Activated naive CD4-positive, alpha-beta T cell treated with anti-CD3 and anti-CD28 coated beads, Interleukin-2, amount 50 U/mL, for 72 hours (primary cell): ENCODE measurements around the gene IRF4. TPM values are rescaled to one million over a fixed set of nuclear protein-coding genes. Genes with fewer than 3 reads are reported as not detected.
"Not testable (repeated sequence)": the region's sequence is repeated elsewhere in the genome, so short reads cannot be mapped to it uniquely, and the experiment has no call there.

Experiments
- ATAC-seq, 2 donors: fragments of 150-1000 bp; cut with Tn5 transposase; 2 replicates each; pipeline ENCODE4 v1.10.0; 2021; ENCODE audit warnings: mild to moderate bottlenecking in 2 of 2, moderate library complexity in 2 of 2
- DNase-seq, 2 donors: peaks; one replicate each; pipeline ENCODE4 v3.0.0; 2021 to 2022; ENCODE audit warnings: low spot score in 2 of 2
- H3K27ac Mint-ChIP-seq, 2 donors: one replicate each; pipeline ENCODE4 v1.8.0; 2022; ENCODE audit warnings: mild to moderate bottlenecking in 2 of 2, mixed read lengths in 2 of 2
- H3K36me3 Mint-ChIP-seq, 2 donors: one replicate each; pipeline ENCODE4 v1.8.0; 2022; ENCODE audit warnings: mixed read lengths in 2 of 2
- H3K9me3 Mint-ChIP-seq, 2 donors: one replicate each; pipeline ENCODE4 v1.8.0; 2022; ENCODE audit warnings: mixed read lengths in 2 of 2
- total RNA-seq, 2 donors: library from RNA; stranded (reverse); gene quantifications; one replicate each; pipeline ENCODE4 v1.2.3, GENCODE V29; 2022

The IRF4 gene
- total RNA-seq, 2 donors from 2014 or later = 334 to 809 TPM

- peaks cover 0 to 11% of the 10 kb centered on the region in 2 donors for H3K9me3 Mint-ChIP-seq
- H3K27ac Mint-ChIP-seq = peak overlapping the region; percentile 84
- no peak for ATAC-seq
- DNase-seq = no peak
- peaks cover 38 to 70% of the 10 kb centered on the region in 2 donors for H3K36me3 Mint-ChIP-seq
Observed at GRCh38 chr6:410555-411395, 19.2 kb downstream of the IRF4 start.

GRCh38 chr6:411402-412145 lies 20.0 kb downstream of the IRF4 start:
- peaks cover 0 to 15% of the 10 kb centered on the region in 2 donors for H3K9me3 Mint-ChIP-seq
- peak overlapping the region; percentile 80 to 84 for H3K27ac Mint-ChIP-seq
- no peak for DNase-seq
- peak; percentile 9 to 23 for ATAC-seq
- peaks cover 38 to 70% of the 10 kb centered on the region in 2 donors for H3K36me3 Mint-ChIP-seq

DNA sequence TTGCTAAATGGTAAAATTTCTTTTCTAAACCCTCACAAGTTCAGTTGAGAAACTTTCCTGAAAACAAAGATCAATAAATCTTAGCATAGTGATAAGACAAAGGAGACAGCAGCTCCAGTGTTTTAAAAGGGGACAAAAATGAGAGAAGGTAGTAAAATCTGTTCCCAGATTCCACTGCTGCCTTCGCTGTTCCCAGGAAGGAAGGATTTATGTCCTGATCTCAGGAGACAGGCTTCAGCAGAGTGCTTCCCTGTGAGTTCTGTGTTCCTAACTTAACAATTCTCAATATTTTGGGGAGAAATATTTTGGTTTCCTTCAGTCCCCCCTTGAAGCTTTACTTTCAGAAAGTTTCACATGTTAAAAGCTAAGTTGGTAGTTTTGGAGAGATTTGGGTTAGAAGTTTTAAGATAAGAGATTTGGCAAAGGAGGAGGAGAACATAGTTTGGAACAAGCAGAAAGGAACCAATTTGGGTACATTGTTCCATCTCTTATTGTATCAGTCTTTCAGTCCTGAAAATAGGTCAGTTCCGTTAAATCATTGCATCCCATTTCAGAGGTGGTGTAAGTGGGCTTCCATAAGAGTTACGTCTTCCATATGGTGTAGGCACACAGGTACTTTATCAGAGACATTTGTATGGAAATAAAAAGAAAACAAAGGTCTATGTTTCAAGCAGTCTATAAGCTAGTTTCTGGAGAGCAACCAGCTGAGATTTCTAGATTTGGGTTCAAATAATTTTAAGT lies 20.8 kb downstream of the IRF4 start:
- peaks cover 0 to 18% of the 10 kb centered on the region in 2 donors for H3K9me3 Mint-ChIP-seq
- peaks cover 33 to 66% of the 10 kb centered on the region in 2 donors for H3K36me3 Mint-ChIP-seq
- DNase-seq (no peak), ATAC-seq (peak in 1 of 2 donors; percentile 7)
- H3K27ac Mint-ChIP-seq = peak overlapping the region; percentile 80 to 84

DNA sequence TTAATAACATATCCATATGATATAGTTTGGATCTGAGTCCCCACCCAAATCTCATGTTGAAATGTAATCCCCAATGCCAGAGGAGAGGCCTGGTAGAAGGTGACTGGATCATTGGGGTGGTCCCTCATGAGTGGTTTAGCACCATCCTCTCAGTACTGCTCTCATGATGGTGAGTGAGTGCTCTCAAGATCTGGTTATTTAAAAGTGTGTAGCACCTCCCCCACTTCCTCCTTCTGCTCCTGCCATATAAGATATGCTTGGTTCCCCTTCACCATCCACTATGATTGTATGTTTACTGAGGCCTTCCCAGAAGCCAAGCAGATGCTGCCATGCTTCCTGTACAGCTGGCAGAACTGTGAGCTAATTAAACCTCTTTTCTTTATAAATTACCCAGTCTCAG lies 22.9 kb downstream of the IRF4 start:
- peak; percentile 31 to 50 for ATAC-seq
- DNase-seq = no peak
- peaks cover 18 to 47% of the 10 kb centered on the region in 2 donors for H3K36me3 Mint-ChIP-seq

GRCh38 chr6:415087-415486 lies 23.5 kb downstream of the IRF4 start:
- H3K27ac Mint-ChIP-seq = no peak overlapping the region
- peaks cover 14 to 42% of the 10 kb centered on the region in 2 donors for H3K36me3 Mint-ChIP-seq
- H3K9me3 Mint-ChIP-seq = peaks cover 0 to 26% of the 10 kb centered on the region in 2 donors
- ATAC-seq (no peak), DNase-seq (no peak)

More for the DNA sequence above, 22.9 kb downstream of the IRF4 start:
- Mint-ChIP-seq H3K27ac (peak overlapping the region in 1 of 2 donors; percentile 66), H3K9me3 (peaks cover 0 to 21% of the 10 kb centered on the region in 2 donors)

- H3K9me3 Mint-ChIP-seq = peaks cover 0 to 17% of the 10 kb centered on the region in 2 donors
- no peak overlapping the region for H3K27ac Mint-ChIP-seq
- ATAC-seq (no peak), DNase-seq (no peak)
- H3K36me3 Mint-ChIP-seq = peaks cover under 1 to 23% of the 10 kb centered on the region in 2 donors
Observed at GRCh38 chr6:421211-421610, 29.7 kb downstream of the IRF4 start.

DNA sequence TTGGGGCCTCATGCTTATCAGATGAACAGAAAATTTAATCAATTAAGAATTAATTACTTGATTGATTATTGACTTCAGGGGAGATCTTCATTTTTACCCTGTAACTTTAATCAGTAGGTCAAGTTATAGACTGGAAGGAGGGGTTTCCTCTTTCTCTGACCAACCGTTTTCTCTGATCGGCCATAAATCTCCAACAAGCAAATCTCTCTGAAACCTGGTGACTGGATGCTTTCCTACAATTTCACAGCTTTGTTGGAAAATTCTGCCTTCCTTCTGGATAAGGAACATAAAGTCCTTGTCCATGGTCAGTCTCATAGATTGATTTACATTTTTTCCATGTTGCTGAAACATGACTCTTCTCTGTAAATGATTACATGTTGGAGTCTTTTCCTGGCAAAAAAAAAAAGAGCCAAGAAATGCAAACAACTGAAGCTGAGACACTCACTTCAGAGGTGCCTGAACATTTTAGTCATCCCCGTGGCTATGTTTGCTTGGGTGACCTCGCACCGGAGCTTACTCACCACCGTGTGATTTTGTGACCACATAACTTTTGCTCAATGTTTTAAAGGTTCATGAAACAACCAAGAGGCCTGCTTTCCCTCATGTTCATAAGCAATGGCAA lies 31.0 kb downstream of the IRF4 start:
- DNase-seq (peak; percentile 66 to 71), ATAC-seq (peak; percentile 95 to 100)
- H3K9me3 Mint-ChIP-seq = peaks cover 0 to 12% of the 10 kb centered on the region in 2 donors
- H3K36me3 Mint-ChIP-seq = peaks cover 0 to 15% of the 10 kb centered on the region in 2 donors
- peak overlapping the region; percentile 81 to 91 for H3K27ac Mint-ChIP-seq

DNA sequence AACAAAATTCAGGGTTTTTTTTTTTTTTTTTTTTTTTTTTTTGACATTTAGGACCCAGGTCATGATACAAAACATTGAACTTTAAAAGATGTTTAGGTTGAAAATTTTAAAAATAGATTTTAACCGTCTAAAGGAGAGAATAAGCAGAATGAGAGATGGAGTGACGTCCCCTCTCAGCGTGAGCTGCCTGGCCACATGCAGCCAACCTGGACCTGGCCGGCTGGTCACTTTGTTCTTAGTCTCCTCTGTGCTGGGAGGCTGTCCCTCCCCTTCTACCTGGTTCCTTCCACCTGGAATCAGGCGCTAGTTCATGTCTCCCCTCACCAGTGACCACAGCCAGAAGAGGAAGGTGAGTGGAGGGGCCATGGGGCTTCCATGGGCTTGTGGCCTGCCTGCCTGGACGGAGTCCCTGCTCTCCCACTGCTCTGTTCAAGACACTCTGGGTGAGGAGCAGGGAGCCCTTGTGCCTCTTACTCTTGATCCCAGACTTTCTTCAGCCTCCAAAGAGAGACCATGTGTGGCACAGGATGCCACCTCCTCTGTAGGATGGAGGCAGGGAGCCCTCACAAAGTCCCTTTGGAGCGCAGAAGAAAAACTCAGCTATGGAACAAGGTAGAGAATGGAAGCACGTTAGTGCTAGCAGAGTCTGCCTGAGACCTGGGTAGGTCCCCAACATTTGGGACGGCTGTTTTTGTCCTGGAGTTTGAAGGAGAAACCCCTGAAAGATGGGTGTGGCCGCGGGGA lies 31.7 kb downstream of the IRF4 start:
- DNase-seq (no peak), ATAC-seq (peak; percentile 15 to 47)
- H3K9me3 Mint-ChIP-seq = peaks cover 0 to 12% of the 10 kb centered on the region in 2 donors

GRCh38 chr6:423799-424345 lies 32.3 kb downstream of the IRF4 start:
- peaks cover 0 to 17% of the 10 kb centered on the region in 2 donors for H3K36me3 Mint-ChIP-seq
- ATAC-seq = no peak
- peak overlapping the region; percentile 81 to 91 for H3K27ac Mint-ChIP-seq
- H3K9me3 Mint-ChIP-seq = peaks cover 0 to 12% of the 10 kb centered on the region in 2 donors
- no peak for DNase-seq

More for the DNA sequence above, 31.7 kb downstream of the IRF4 start:
- peak overlapping the region; percentile 81 to 91 for H3K27ac Mint-ChIP-seq
- H3K36me3 Mint-ChIP-seq = peaks cover 0 to 14% of the 10 kb centered on the region in 2 donors

DNA sequence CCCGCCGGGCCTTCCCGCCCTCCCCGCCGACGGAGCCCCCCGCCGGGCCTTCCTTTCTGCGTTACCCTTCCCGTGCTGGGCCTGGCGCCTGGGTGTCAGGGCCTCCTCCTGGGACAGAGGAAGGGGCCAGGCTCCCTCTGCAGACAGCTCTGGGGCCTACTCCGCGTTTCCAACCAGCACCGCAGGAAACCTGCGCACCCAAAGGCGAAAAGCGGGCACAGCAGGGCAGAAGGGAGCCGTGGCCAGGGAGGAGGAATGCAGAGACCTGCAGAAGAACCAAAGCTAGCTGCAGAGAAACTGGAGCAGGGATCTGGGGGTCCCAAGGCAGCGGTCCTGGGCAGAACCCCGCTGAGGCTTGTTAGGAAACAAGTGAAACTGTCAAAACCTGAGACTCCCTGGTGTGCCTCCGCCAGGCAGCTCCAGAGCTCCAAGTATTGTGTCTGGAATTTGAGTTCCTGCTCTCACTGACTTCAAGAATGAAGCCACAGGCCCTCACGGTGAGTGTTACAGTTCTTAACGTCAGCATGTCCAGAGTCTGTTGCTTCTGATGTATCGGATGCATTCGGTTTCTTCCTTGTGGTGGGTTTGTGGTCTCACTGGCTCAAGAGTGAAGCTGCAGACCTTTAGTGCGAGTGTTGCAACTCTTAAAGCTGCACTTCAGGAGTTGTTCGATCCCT lies 33.3 kb downstream of the IRF4 start:
- H3K9me3 Mint-ChIP-seq = peaks cover 0 to 6% of the 10 kb centered on the region in 2 donors
- H3K27ac Mint-ChIP-seq = peak overlapping the region in 1 of 2 donors; percentile 61
- H3K36me3 Mint-ChIP-seq = peaks cover 0 to 20% of the 10 kb centered on the region in 2 donors
- DNase-seq (no peak), ATAC-seq (no peak)

GRCh38 chr6:425418-425788 lies 33.9 kb downstream of the IRF4 start:
- H3K36me3 Mint-ChIP-seq = peaks cover 0 to 16% of the 10 kb centered on the region in 2 donors
- H3K27ac Mint-ChIP-seq = peak overlapping the region in 1 of 2 donors; percentile 61
- DNase-seq, H3K9me3 Mint-ChIP-seq, ATAC-seq: not testable (repeated sequence)

DNA sequence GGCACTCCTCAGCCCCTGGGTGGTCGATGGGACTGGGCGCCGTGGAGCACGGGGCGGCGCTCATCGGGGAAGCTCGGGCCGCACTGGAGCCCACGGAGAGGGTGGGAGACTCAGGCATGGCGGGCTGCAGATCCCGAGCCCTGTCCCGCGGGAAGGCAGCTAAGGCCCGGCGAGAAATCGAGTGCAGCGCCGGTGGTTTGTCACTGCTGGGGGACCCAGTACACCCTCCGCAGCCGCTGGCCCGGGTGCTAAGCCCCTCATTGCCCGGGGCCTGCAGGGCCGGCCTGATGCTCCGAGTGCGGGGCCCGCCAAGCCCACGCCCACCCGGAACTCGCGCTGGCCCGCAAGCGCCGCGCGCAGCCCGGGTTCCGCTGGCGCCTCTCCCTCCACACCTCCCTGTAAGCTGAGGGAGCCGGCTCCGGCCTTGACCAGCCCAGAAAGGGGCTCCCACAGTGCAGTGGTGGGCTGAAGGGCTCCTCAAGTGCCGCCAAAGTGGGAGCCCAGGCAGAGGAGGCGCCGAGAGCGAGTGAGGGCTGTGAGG lies 34.7 kb downstream of the IRF4 start:
- not testable (repeated sequence) for H3K9me3 Mint-ChIP-seq, H3K36me3 Mint-ChIP-seq, DNase-seq, H3K27ac Mint-ChIP-seq, ATAC-seq

GRCh38 chr6:428047-428603 lies 36.6 kb downstream of the IRF4 start:
- Mint-ChIP-seq H3K27ac (no peak overlapping the region), H3K9me3 (no peaks in the 10 kb centered on the region), H3K36me3 (peaks cover 0 to 6% of the 10 kb centered on the region in 2 donors)
- no peak for DNase-seq
- ATAC-seq = no peak

DNA sequence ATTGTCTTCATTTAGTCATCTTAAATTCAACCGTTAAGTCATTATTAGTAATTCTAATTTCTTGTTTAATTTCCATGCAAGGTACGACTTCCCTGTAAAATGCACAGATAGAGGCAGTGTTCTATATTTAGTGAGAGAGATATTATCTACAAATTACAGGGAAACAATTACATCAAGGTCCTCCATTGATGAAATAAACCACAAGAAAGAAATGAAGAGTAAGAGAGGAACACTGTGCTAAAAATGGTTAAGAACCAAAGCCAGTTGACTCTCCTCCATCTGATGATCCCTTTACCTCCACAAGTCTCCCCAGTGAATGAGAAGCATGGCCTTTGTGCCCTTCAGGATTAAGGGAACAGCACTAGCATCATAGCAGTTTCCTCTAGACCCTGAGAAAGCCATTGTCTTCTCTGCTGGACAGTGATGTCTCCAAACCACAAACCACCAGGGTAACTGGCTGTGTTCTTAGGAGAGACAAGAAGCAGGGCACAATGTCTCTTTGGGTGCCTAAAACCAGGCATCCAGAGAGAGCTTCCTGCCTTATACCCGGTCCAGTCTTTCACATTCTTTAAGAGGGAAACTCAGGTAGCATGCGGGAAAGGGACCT lies 38.1 kb downstream of the IRF4 start:
- peak overlapping the region in 1 of 2 donors; percentile 78 for H3K27ac Mint-ChIP-seq
- H3K9me3 Mint-ChIP-seq = no peaks in the 10 kb centered on the region

More for the DNA sequence above, 38.1 kb downstream of the IRF4 start:
- peak in 1 of 2 donors; percentile 29 for ATAC-seq
- peaks cover 0 to 6% of the 10 kb centered on the region in 2 donors for H3K36me3 Mint-ChIP-seq
- no peak for DNase-seq
